Neural progenitor cell (in vitro differentiated cells): Measurements from ENCODE around the gene TBX10. TPM values are rescaled to one million over a fixed set of nuclear protein-coding genes. Genes with fewer than 3 reads are reported as not detected.
"Not testable (repeated sequence)": the region's sequence is repeated elsewhere in the genome, so short reads cannot be mapped to it uniquely, and the experiment has no call there.

Experiments used
- DNase-seq: peaks from one replicate; pipeline ENCODE4 v3.0.0-alpha.2; 2016; ENCODE audit warnings: low spot score
- H2AFZ ChIP-seq: fragments of 200-600 bp; sonication (generic); replicated peaks from 2 replicates; pipeline ENCODE4 v1.6.1; 2016; ENCODE audit warnings: antibody characterized with exemption
- H3F3A ChIP-seq: fragments of 200-600 bp; sonication (generic); 2 replicates; pipeline ENCODE4 v1.6.1; 2016; ENCODE audit warnings: antibody characterized with exemption, low read depth
- H3K27ac ChIP-seq: fragments of 200-600 bp; sonication (generic); 2 replicates; pipeline ENCODE4 v1.5.1; 2016; ENCODE audit warnings: mild to moderate bottlenecking
- H3K27me3 ChIP-seq: fragments of 200-600 bp; sonication (generic); 2 replicates; pipeline ENCODE4 v1.6.1; 2016; ENCODE audit warnings: mild to moderate bottlenecking, moderate library complexity
- H3K36me3 ChIP-seq: fragments of 200-600 bp; sonication (generic); 2 replicates; pipeline ENCODE4 v1.5.1; 2016
- H3K4me1 ChIP-seq: fragments of 200-600 bp; sonication (generic); 2 replicates; pipeline ENCODE4 v1.6.1; 2016; ENCODE audit warnings: mixed run types
- H3K4me2 ChIP-seq: fragments of 200-600 bp; sonication (generic); 2 replicates; pipeline ENCODE4 v1.6.1; 2016
- H3K4me3 ChIP-seq: fragments of 200-600 bp; sonication (generic); 2 replicates; pipeline ENCODE4 v1.5.1; 2016
- H3K79me2 ChIP-seq: fragments of 200-600 bp; sonication (generic); 2 replicates; pipeline ENCODE4 v1.6.1; 2016; ENCODE audit warnings: low read depth
- H3K9ac ChIP-seq: fragments of 200-600 bp; sonication (generic); 2 replicates; pipeline ENCODE4 v1.6.1; 2016
- H3K9me3 ChIP-seq: fragments of 200-600 bp; sonication (generic); 2 replicates; pipeline ENCODE4 v1.5.1; 2016; ENCODE audit warnings: low read depth
- H4K20me1 ChIP-seq: fragments of 200-600 bp; sonication (generic); 2 replicates; pipeline ENCODE4 v1.6.1; 2016; ENCODE audit warnings: low read depth
- H3K27ac Mint-ChIP-seq: 3 replicates; pipeline ENCODE4 v1.8.0; 2021; ENCODE audit warnings: mixed read lengths
- H3K27me3 Mint-ChIP-seq: 2 replicates; pipeline ENCODE4 v1.8.0; 2022; ENCODE audit warnings: low read depth, mild to moderate bottlenecking, inconsistent platforms, moderate library complexity, mixed read lengths; ENCODE audit not compliant: insufficient read depth
- H3K36me3 Mint-ChIP-seq: 3 replicates; pipeline ENCODE4 v1.8.0; 2021; ENCODE audit warnings: mixed read lengths
- H3K4me1 Mint-ChIP-seq: 3 replicates; pipeline ENCODE4 v1.8.0; 2021; ENCODE audit warnings: mixed read lengths
- H3K4me3 Mint-ChIP-seq: 3 replicates; pipeline ENCODE4 v1.8.0; 2021; ENCODE audit warnings: mild to moderate bottlenecking, moderate library complexity, mixed read lengths
- H3K9me3 Mint-ChIP-seq: 3 replicates; pipeline ENCODE4 v1.8.0; 2020; ENCODE audit warnings: mixed read lengths
- EZH2 ChIP-seq: fragments of 200-600 bp; sonication (generic); IDR thresholded peaks from 2 replicates; pipeline ENCODE4 v1.6.1; 2017; ENCODE audit warnings: antibody characterized with exemption, mild to moderate bottlenecking, moderate library complexity
- EZH2phosphoT487 ChIP-seq: fragments of 200-600 bp; sonication (generic); IDR thresholded peaks from 2 replicates; pipeline ENCODE4 v1.6.1; 2017; ENCODE audit warnings: antibody characterized with exemption
- total RNA-seq: library from RNA; depleted of rRNA; stranded (reverse); fragments of >200 nt; gene quantifications from 2 replicates; pipeline ENCODE4 v1.2.3, GENCODE V29; 2015; ENCODE audit warnings: low replicate concordance
- TF ChIP-seq, protein P1 (sequence below): fragments of 200-600 bp; sonication (generic); IDR thresholded peaks from 2 replicates; pipeline ENCODE4 v1.5.1; 2017; ENCODE audit warnings: antibody characterized with exemption, mild to moderate bottlenecking

TBX10 gene
- total RNA-seq, 1 donor from 2014 or later = not detected

GRCh38 chr11:67592880-67593564, 46.5 kb downstream of the TBX10 start:
- H3F3A ChIP-seq = peaks cover 2% of the 10 kb centered on the region
- no peak for DNase-seq
- no peak overlapping the region for H3K4me3 ChIP-seq
- no peaks in the 10 kb centered on the region for H3K4me1 ChIP-seq
- no peak overlapping the region for H2AFZ ChIP-seq
- H4K20me1 ChIP-seq = no peaks in the 10 kb centered on the region
- H3K4me1 Mint-ChIP-seq = peaks cover 4% of the 10 kb centered on the region
- no peak overlapping the region for H3K4me3 Mint-ChIP-seq
- H3K27ac ChIP-seq = no peak overlapping the region
- no peak overlapping the region for H3K9ac ChIP-seq
- H3K36me3 Mint-ChIP-seq = peaks cover 13% of the 10 kb centered on the region
- no peaks in the 10 kb centered on the region for H3K9me3 ChIP-seq
- H3K9me3 Mint-ChIP-seq = peaks cover 15% of the 10 kb centered on the region
- TF ChIP-seq, protein P1, sequence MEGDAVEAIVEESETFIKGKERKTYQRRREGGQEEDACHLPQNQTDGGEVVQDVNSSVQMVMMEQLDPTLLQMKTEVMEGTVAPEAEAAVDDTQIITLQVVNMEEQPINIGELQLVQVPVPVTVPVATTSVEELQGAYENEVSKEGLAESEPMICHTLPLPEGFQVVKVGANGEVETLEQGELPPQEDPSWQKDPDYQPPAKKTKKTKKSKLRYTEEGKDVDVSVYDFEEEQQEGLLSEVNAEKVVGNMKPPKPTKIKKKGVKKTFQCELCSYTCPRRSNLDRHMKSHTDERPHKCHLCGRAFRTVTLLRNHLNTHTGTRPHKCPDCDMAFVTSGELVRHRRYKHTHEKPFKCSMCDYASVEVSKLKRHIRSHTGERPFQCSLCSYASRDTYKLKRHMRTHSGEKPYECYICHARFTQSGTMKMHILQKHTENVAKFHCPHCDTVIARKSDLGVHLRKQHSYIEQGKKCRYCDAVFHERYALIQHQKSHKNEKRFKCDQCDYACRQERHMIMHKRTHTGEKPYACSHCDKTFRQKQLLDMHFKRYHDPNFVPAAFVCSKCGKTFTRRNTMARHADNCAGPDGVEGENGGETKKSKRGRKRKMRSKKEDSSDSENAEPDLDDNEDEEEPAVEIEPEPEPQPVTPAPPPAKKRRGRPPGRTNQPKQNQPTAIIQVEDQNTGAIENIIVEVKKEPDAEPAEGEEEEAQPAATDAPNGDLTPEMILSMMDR = no peak
- TF ChIP-seq EZH2phosphoT487 (no peak), EZH2 (no peak)
- no peaks in the 10 kb centered on the region for H3K79me2 ChIP-seq
- no peaks in the 10 kb centered on the region for H3K27me3 ChIP-seq
- no peak overlapping the region for H3K4me2 ChIP-seq
- H3K27me3 Mint-ChIP-seq = no peaks in the 10 kb centered on the region
- H3K27ac Mint-ChIP-seq = peak overlapping the region; percentile 71
- H3K36me3 ChIP-seq = no peaks in the 10 kb centered on the region

- H3K27ac Mint-ChIP-seq, H3K9ac ChIP-seq, H2AFZ ChIP-seq, H3K4me2 ChIP-seq, H3K27me3 Mint-ChIP-seq, H3K27ac ChIP-seq, H3K36me3 ChIP-seq, H3K9me3 Mint-ChIP-seq, H3K4me3 ChIP-seq, H3K4me3 Mint-ChIP-seq, H3K9me3 ChIP-seq, H3K27me3 ChIP-seq, DNase-seq: not testable (repeated sequence)
- Histone ChIP-seq H3K79me2 (peaks cover 18% of the 10 kb centered on the region), H3F3A (peaks cover 21% of the 10 kb centered on the region), H4K20me1 (peaks cover 28% of the 10 kb centered on the region), H3K4me1 (peaks cover 10% of the 10 kb centered on the region)
- H3K36me3 Mint-ChIP-seq = peaks cover 35% of the 10 kb centered on the region
- peaks cover 21% of the 10 kb centered on the region for H3K4me1 Mint-ChIP-seq
Observed at GRCh38 chr11:67588899-67589415, 50.6 kb downstream of the TBX10 start.

DNA sequence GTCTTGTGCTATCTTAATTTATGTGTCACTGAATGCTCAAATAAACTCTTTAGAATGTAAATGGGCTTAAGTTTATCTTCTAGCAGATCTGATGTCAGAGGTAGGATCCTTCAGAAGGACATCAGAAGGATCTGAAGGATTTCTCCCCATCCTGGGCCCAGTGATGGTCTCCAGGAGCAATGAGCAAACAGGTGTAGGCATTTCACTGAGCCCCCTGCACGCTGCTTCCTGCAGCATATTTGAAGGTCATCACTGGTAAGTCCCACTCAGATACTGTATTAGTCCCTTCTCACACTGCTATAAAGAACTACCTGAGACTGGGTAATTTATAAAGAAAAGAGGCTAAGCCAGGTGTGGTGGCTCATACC, 51.4 kb downstream of the TBX10 start:
- Mint-ChIP-seq H3K4me3 (no peak overlapping the region), H3K27me3 (peaks cover 4% of the 10 kb centered on the region), H3K4me1 (peaks cover 21% of the 10 kb centered on the region), H3K9me3 (peaks cover 2% of the 10 kb centered on the region), H3K36me3 (peaks cover 35% of the 10 kb centered on the region), H3K27ac (no peak overlapping the region)
- H3K4me3 ChIP-seq = no peak overlapping the region
- no peak overlapping the region for H3K9ac ChIP-seq
- no peak for TF ChIP-seq EZH2phosphoT487
- H3K9me3 ChIP-seq = no peaks in the 10 kb centered on the region
- no peak overlapping the region for H2AFZ ChIP-seq
- no peak overlapping the region for H3K27ac ChIP-seq
- H3F3A ChIP-seq = peaks cover 21% of the 10 kb centered on the region
- peaks cover 28% of the 10 kb centered on the region for H4K20me1 ChIP-seq
- H3K79me2 ChIP-seq = peaks cover 25% of the 10 kb centered on the region
- H3K4me2 ChIP-seq = no peak overlapping the region
- DNase-seq = no peak
- H3K27me3 ChIP-seq = no peaks in the 10 kb centered on the region
- H3K4me1 ChIP-seq = peaks cover 11% of the 10 kb centered on the region
- no peaks in the 10 kb centered on the region for H3K36me3 ChIP-seq

- Histone ChIP-seq H3K9me3 (no peaks in the 10 kb centered on the region), H3F3A (peaks cover 32% of the 10 kb centered on the region), H3K4me3 (no peak overlapping the region), H3K27me3 (peaks cover 14% of the 10 kb centered on the region), H3K9ac (no peak overlapping the region), H4K20me1 (peaks cover 28% of the 10 kb centered on the region), H2AFZ (no peak overlapping the region), H3K4me2 (no peak overlapping the region), H3K79me2 (peaks cover 28% of the 10 kb centered on the region), H3K4me1 (peaks cover 11% of the 10 kb centered on the region), H3K36me3 (no peaks in the 10 kb centered on the region), H3K27ac (no peak overlapping the region)
- peaks cover 2% of the 10 kb centered on the region for H3K9me3 Mint-ChIP-seq
- TF ChIP-seq EZH2 (no peak), EZH2phosphoT487 (no peak)
- TF ChIP-seq, protein P1 = no peak
- peaks cover 35% of the 10 kb centered on the region for H3K36me3 Mint-ChIP-seq
- no peak for DNase-seq
- H3K4me1 Mint-ChIP-seq = peaks cover 35% of the 10 kb centered on the region
- peak overlapping the region; percentile 20 for H3K4me3 Mint-ChIP-seq
- H3K27ac Mint-ChIP-seq = no peak overlapping the region
- H3K27me3 Mint-ChIP-seq = peaks cover 6% of the 10 kb centered on the region
Observed at GRCh38 chr11:67586568-67587250, 52.9 kb downstream of the TBX10 start.
